NB4 (cell line): ENCODE results near the gene FAM162A.

Experiments used
- POLR2A ChIP-seq: IDR thresholded peaks from 2 replicates; pipeline ENCODE4 v1.6.1; 2011; ENCODE audit warnings: mild to moderate bottlenecking; ENCODE audit not compliant: insufficient read length; ENCODE audit errors: extremely low read depth
- TF ChIP-seq, protein P1 (sequence below): IDR thresholded peaks from one replicate; pipeline ENCODE4 v1.5.1; 2012; ENCODE audit warnings: low read depth, low read length
- TF ChIP-seq, protein P2 (sequence below): IDR thresholded peaks from 2 replicates; pipeline ENCODE4 v1.6.1; 2011; ENCODE audit warnings: low read depth, low read length

DNA sequence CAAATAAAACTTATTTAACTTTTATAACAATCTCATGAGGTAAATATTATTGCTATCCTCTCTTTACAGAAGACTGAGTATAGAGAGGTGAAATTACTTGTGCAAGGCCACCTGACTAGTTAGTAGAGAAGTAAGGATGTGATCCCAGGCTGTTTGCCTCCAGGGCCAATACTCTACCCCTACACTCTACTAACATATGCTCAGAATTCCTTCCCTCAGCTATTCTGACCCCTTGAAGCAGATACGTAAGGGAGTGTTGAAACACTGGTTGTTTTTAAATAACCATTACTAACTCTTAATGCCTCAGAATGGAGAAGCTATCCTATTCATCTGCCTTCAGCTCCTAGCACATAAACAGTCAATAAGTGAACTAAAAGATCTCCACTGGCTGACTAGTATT, 34.8 kb upstream of the FAM162A start:
- TF ChIP-seq, protein P1, sequence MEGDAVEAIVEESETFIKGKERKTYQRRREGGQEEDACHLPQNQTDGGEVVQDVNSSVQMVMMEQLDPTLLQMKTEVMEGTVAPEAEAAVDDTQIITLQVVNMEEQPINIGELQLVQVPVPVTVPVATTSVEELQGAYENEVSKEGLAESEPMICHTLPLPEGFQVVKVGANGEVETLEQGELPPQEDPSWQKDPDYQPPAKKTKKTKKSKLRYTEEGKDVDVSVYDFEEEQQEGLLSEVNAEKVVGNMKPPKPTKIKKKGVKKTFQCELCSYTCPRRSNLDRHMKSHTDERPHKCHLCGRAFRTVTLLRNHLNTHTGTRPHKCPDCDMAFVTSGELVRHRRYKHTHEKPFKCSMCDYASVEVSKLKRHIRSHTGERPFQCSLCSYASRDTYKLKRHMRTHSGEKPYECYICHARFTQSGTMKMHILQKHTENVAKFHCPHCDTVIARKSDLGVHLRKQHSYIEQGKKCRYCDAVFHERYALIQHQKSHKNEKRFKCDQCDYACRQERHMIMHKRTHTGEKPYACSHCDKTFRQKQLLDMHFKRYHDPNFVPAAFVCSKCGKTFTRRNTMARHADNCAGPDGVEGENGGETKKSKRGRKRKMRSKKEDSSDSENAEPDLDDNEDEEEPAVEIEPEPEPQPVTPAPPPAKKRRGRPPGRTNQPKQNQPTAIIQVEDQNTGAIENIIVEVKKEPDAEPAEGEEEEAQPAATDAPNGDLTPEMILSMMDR = no peak
- no peak for TF ChIP-seq POLR2A
- TF ChIP-seq, protein P2, sequence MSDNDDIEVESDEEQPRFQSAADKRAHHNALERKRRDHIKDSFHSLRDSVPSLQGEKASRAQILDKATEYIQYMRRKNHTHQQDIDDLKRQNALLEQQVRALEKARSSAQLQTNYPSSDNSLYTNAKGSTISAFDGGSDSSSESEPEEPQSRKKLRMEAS = no peak
